GM13976 (cell line): ENCODE measurements around the gene EMX1.

Experiments used
- DNase-seq: peaks from one replicate; pipeline ENCODE4 v3.0.0; 2012; ENCODE audit warnings: low spot score
- in situ Hi-C: fragments of 300-500 bp; cut with MboI; formaldehyde crosslinking; loops from one replicate; pipeline ENCODE4 v1.12.0; 2022; ENCODE audit warnings: low sequenced_read_pairs, mixed read lengths, inconsistent platforms; ENCODE audit not compliant: unreplicated experiment
- TF ChIP-seq, protein P1 (sequence below): IDR thresholded peaks from 2 replicates; pipeline ENCODE4 v1.5.1; 2012; ENCODE audit warnings: borderline replicate concordance, mild to moderate bottlenecking; ENCODE audit not compliant: insufficient read depth; ENCODE audit errors: extremely low read depth, missing control alignments, control extremely low read depth

Gene EMX1

DNA sequence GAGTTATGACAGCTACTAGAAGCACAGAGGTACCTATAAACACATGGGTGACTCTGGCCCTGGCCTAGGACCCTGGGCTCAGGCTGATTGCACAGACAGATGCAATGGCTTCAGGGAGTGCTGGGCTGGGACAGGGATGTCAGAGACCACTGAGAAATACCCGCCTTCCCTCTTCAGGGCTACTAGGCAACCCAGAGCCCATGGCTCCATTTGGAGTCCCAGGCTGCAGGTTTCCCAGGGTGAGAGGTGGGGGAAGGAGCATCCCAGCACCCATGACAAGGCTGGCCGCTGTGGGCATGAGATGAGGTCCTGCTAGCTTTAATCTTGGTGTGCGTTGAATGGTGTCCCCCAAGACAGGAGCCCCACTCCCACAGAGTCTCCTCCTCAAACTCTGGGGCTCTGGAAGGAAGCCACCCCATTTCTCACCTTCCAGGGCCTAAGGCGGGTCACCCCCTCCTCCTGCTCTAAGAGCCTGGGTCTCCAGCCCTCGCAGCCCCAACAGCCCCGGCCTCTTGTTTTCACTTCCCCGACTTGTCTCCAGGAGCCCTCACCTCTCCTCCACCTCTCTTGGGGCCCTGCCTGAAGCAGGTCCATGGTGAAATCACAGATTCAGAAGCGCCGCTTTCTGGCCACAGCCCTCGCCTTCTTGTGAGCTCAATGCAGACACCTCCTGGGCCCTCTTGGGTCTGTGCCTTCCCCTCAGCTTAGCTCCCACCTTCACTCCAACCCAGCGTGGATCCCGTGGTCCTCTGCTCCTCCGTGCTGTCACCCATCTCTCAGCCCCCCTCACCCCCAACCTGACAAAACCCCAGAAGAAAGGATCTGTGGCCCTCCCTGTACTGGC lies 41.4 kb downstream of the EMX1 start:
- in situ Hi-C loops = no loop called here
- TF ChIP-seq, protein P1, sequence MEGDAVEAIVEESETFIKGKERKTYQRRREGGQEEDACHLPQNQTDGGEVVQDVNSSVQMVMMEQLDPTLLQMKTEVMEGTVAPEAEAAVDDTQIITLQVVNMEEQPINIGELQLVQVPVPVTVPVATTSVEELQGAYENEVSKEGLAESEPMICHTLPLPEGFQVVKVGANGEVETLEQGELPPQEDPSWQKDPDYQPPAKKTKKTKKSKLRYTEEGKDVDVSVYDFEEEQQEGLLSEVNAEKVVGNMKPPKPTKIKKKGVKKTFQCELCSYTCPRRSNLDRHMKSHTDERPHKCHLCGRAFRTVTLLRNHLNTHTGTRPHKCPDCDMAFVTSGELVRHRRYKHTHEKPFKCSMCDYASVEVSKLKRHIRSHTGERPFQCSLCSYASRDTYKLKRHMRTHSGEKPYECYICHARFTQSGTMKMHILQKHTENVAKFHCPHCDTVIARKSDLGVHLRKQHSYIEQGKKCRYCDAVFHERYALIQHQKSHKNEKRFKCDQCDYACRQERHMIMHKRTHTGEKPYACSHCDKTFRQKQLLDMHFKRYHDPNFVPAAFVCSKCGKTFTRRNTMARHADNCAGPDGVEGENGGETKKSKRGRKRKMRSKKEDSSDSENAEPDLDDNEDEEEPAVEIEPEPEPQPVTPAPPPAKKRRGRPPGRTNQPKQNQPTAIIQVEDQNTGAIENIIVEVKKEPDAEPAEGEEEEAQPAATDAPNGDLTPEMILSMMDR = no peak
- DNase-seq = no peak

DNA sequence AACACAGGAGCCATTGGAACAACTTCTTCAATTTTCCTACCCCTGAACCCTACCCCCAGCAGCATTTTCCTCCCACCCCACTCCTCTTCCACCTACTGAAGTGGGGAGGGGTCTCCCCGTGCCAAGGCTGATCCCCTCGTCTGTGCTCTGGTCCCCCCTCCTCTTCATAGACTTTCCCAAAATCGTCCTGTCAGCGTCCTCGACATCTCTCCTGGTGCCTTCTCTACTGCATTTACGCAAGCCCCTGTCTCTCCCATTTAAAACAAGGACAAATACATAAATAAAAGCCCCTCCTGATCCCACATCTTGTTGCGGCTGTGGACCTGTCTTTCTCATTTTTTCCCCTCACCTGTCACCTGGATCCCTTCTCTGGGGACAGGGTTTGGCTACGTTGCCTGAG lies 42.2 kb downstream of the EMX1 start:
- in situ Hi-C loops = no loop called here
- DNase-seq = no peak
- TF ChIP-seq, protein P1 = no peak

DNA sequence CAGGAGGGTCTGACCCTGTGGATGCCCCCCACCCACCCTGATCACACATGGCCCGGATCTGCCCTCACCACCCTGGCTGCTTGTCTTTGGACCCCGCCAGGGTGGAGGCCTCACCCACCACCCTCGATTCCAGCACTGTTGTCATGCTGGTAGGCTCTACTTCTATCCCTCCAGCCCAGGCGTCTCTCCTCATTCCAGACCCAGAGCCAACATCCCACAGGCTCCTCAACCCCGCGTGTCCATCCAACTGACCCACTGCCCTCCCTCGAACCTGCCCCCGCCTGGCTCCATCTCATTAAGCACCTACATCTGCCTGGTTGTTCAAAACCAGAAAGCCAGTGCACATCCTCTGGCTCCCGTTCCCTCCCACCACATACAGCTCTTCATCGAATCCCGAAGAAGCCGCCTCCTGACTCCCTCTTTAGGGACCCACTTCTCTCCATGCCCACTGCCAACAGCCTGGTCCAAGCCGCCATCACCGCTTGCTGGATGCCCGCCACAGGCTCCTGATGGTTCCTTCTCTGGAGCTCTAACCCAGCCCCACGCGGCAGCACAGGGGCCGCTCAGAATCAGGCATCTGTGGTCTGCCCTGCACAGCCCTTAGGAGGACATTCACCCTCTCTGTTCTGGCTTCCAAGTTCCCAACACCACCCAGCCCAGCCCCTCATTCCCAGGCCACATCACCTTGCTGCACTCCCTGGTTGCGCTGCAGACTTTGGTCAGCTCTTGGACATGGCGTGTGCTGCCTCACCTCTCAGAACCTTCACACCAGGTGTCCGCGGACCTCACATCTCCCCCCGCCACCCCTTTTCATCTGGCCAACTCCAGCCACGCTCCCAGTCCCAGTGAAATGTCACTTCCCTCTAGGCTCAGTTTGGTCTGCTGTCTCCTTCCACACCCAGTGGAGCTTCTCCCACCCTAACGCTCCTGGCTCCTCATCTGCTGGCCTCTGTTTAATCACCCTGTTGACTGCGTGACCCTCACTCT lies 43.0 kb downstream of the EMX1 start:
- DNase-seq = no peak
- in situ Hi-C loops = no loop called here
- TF ChIP-seq, protein P1 = no peak

GRCh38 chr2:72961036-72961720 lies 43.9 kb downstream of the EMX1 start:
- in situ Hi-C loops = no loop called here
- DNase-seq = no peak
- TF ChIP-seq, protein P1 = no peak

DNA sequence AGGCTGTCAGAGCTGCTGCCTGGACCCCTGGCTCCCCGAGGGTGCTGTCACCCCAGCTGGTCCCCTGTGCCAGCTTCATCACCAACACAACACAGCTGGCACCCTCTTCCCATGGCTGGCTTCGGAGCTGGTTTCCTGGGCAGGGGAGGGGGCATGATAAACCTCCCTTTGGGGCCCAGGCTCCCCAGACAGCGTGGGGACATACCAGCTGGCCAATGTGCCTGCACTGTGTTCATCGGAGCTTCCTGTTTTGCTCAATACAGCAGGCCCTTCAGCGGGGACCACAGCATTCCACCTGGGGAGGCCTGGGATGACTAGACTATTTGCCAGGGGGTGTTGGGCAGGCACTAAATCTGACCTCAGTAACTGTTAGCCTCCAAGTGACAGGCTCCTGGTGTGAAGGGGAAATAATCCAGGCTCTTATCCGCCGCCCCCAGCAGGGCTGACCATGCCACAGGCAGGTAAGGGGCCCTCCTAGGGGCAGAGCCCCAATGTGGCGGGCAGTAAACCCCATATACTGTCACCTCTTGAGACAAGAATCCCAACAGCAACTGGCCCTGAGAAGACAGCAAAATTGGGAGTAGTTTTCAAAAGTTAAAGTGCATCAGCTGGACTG lies 44.6 kb downstream of the EMX1 start:
- TF ChIP-seq, protein P1 = no peak
- no peak for DNase-seq
- in situ Hi-C loops = no loop called here

DNA sequence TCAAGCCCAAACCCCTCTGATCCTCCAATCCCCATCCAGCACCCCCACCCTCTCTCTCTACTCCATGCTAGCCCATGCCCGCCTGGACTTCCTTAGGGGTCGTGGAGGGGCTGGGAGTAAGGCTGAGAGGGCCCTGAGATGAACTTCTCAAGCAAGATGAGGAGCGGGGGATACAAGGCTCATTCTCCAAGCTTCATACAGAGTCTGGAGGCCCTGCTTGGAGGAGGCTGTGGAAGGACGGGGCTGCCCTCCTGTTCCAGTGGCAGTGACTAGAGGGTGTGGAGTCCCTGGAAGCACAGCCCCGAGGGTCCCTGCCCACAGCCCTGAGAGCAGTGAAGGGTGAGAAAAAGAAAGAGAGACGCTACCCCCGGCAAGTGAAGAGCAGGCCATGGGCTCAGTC lies 45.6 kb downstream of the EMX1 start:
- no peak for DNase-seq
- in situ Hi-C loops = no loop called here
- TF ChIP-seq, protein P1 = no peak
